ENCODE results near the gene F13B. TPM values are rescaled to one million over a fixed set of nuclear protein-coding genes. Genes with fewer than 3 reads are reported as not detected.
"Not testable (repeated sequence)": the region's sequence is repeated elsewhere in the genome, so short reads cannot be mapped to it uniquely, and the experiment has no call there.

The F13B gene
- total RNA-seq, 1 donor from 2014 or later: not detected

DNA sequence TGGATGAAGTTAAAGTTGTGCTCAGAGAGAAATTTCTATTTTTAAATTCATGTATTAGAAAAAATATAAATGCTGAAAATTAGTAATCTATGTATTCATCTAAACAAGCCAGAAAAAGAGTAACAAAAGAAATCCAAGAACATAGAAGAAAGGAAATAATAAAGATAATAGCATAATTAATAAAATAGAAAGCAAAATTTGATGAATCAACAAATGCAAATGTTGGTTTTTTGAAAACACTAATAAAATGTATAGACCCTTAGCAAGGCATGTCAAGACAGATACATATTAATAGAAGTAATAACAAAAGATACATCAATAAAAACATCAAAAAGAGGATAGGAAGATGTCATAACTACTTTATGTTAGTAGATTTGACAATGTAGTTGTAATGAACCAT, 18.0 kb downstream of the F13B start:
- intact Hi-C loops (cut with micrococcal nuclease): no loop called here

DNA sequence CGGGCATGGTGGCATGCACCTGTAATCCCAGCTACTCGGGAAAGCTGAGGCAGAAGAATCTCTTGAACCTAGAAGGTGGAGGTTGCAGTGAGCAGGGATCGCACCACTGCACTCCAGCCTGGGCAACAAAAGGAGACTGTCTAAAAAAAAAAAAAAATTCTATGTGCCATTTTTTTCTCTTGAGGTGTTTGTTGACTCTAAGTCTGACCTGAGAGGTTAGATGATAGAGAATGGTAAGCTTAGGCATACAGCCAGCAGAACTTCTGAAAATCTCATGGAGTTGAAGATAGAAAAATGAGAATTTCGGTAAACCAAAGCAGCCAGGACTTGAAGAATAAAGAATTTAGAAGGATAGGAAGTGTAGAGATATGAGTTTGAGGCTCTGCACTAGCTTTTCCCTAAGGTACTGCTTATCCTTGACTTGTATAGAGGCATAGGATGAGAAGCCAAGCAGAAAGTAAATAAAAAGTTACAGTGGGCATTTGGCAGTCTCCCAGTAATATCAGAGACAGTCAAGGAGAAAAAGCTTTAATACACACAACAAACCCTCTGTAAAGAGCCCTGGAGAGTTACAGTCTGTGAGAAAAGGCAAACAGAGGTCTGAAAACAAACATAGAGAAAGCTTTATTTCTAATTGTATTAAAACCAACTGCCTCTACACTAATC, 24.3 kb downstream of the F13B start:
- intact Hi-C loops (cut with micrococcal nuclease): no loop called here

DNA sequence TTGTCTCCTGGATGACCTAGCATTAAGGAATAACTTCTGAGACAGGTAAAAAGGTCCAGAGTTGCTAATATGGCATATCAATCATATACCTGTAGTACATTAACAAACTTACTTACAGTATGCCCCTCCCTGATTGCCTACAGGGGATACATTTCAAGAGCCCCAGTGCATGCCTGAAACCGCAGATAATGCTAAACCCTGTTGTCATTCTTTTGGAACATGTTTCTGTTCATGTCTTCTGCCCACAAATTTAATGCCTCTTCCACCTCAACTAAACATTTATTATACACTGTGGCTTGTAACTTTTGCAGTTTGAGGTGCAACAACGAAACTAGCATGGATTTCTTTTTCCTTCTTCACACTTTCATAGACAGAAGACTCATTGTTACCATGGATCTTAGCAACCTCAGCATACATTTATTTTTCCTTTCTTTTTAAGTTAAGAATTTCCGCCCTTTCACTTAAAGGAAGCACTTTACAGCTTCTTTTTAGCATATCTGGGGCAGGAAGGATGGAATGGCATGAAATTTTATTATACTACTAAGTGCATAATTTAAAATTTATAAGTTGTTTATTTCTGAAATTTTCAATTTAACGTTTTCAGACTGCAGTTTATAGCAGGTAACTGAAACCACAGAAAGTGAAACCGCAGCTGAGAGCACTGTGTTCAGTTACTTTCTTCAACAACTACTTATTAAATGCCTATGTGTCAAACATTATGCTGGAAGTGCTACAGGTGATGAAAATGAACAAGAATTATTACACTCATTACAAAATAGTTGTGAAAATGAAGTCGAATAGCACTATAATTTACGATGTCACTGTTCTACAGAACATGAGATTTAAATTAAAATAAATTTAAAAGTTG, 25.3 kb downstream of the F13B start:
- intact Hi-C loops (cut with micrococcal nuclease): no loop called here

DNA sequence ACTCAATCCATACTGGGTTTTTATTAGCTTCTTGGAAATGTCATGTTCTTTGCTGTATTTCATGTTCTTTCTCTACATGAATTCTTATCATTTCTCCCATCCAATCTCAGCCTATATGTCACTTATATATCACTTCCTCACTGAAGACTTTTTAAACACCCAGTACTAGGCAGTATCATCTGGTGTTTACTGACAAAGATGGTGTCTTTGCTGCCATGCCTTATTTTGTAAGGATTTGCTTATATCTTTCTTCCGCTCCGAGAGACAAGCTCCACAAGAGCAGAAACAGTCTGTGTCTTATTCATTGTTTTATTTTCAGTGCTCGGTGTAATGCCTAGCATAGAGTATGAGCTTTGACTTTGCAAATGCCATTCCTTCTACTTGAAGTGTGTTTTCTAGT, 30.2 kb downstream of the F13B start:
- intact Hi-C loops (cut with micrococcal nuclease): no loop called here

DNA sequence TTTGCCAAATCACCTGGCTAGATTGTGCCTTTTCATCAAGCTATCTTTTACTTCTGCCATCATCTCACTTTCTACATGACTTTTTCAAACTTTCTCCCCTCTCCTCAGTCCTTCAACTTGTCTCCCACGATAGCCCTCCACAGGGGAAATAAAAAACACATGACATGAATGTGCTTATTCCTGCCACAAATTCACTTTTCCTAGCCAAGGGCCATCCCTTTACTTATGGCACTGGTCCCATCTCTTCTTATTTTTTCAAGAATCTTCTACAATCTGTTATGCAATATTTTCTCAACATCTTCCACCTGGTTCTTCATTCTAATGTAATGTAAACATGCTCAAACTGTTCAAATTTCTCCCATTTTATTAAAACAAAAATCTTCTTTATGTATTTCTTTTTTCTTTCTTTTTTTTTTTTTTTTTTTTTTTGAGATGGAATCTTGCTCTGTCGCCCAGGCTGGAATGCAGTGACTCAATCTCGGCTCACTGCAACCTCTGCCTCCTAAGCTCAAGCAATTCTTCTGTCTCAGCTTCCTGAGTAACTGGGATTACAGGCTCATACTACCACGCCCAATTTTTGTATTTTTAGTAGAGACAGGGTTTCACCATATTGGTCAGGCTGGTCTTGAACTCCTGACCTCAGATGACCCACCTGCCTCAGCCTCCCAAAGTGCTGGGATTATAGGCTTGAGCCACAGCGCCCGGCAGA, 32.3 kb downstream of the F13B start:
- intact Hi-C loops (cut with micrococcal nuclease): not testable (repeated sequence)

DNA sequence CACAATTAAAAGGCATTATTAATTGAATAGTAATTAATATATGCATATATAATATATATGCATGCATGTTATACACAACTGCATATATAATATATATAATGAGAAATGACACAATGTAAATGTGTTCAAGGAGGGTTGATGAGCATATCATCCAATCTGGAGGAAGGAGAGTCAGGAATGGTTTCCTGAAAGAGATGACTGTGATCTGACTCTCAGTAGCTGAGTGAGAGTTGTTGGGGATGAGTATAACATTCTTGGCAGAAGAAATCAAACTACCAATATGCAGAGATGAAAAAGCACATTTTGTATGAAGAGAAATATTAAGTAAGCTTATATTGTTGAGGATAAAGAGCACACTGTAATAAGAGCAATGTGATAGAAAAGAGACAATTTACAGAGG, 37.3 kb downstream of the F13B start:
- intact Hi-C loops (cut with micrococcal nuclease): no loop called here

DNA sequence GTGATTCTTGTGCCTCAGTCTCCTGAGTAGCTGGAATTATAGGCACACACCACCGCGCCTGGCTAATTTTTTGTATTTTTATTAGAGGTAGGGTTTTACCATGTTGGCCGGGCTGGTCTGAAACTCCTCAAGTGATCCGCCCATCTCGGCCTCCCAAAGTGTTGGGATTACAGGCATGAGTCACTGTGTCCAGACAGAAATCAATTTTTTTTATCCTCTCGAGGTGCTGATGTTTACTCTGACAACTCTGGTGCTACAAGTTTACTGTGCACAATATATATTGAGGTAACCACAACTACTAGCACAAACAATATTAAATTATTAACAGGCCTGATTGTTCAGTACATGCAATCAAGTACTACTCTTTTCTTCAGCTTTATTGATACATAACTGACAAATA, 39.7 kb downstream of the F13B start:
- intact Hi-C loops (cut with micrococcal nuclease): no loop called here

DNA sequence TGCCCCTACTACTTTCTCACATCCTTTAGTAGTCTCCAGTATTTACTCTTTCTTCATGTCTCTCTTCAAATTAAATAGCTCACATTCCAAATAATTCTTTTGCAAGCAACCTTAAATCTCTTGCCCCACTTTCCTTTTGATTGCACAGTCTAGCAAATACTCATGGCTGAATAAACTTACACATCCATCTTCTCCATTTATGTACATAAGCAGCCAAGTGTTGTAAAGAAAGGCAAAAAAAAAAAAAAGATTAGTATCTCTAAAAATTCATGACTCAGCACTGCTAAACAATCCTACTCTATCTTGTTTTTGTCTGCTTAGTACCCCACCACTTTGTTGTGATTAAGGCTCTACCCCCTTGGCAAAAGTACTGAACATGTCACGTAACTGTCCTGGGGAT, 42.6 kb downstream of the F13B start:
- intact Hi-C loops (cut with micrococcal nuclease): no loop called here

DNA sequence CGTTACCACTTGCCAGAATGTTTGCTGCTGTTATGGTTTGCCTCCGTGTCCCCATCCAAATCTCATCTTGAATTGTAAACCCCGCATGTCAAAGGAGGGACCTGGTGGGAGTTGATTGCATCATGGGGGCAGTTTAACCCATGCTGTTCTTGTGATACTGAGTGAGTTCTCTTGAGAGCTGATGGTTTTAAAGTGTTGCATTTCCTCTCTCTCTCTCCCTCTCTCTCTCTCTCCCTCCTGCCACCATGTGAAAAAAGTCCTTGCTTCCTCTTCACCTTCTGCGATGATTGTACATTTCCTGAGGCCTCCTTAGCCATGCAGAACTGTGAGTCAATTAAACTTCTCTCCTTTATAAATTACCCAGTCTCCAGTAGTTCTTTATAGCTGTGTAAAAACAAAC, 45.3 kb downstream of the F13B start:
- intact Hi-C loops (cut with micrococcal nuclease): no loop called here

DNA sequence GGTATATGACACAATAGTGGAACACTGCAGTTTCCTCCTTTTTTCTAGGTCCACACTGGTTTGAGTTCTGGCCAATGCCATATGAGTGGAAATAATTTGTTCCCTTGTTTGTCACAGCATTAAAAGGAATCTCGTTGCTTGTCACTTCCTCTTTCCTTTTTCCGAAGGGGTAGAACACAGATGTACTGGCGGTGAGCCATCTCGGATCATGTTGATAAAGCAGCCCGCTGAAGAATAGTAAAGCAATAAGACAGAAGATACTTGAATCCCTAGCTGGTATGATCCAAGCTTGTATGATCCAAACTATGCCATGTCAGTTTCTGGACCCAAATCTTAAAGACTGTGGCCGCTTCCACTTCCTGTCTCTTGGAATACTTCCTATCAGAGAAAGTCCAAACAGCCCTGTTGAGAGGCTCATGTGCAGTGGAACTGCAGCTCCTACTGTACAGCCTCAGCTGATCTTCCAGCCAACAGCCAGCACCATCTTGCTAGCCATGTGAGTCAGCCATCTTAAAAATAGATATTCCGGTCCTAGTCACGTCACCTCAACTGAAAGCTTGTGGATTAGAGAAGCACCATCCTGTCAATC, 49.4 kb downstream of the F13B start:
- intact Hi-C loops (cut with micrococcal nuclease): no loop called here

DNA sequence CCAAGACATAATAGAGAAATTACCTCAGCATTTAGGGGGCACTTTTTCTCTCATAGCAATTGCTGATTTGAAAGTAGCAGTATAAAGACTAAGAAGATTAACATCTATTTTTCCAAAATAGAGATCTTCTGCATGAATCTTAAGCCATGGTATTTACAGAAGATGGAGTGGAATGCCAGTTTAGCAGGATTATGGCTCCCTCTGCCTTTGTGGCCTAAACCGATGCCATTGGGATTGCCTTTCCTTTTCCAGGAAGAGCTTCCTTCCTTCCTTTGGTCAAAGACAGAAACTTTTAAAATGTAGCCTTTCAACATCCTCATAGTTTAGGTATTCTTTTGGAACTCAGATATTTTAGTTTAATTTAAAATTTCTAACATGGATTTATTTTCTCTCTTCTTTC, 50.3 kb downstream of the F13B start:
- intact Hi-C loops (cut with micrococcal nuclease): no loop called here

DNA sequence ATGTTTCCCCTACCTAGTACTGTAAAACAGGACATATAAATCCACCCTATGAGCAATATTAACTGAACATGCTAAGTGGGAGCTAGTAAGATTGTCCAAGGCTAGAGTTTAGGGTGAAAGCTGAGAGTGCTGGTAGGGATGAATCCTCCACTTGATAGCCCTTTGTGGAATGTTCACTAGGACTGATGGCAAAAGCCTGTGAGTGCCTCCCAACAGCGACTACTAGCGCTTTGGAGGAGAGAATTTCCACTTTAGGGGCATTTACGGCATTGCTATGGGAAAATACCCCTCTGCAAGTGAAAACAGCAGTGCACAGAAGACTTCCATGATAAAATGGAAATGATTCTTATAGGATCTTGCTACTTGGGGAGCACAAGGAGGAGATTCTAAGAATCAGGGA, 53.8 kb downstream of the F13B start:
- intact Hi-C loops (cut with micrococcal nuclease): no loop called here

DNA sequence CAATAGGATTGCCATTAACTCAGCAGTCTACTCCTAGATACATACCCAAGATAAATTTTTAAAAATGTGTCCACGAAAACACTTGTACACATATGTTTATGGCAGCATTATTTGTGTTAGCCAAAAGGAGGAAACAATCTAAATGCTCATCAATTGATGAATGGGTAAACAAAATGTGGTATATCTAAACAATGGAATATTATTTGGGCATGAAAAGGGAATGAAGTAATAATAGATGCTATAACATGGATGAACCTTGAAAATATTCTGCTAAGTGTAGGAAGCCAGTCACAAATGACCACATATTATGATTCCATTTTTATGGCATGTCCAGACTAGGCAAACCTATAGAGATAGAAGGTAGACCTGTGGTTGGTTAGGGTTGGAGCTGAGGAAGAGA, 55.4 kb downstream of the F13B start:
- intact Hi-C loops (cut with micrococcal nuclease): no loop called here

DNA sequence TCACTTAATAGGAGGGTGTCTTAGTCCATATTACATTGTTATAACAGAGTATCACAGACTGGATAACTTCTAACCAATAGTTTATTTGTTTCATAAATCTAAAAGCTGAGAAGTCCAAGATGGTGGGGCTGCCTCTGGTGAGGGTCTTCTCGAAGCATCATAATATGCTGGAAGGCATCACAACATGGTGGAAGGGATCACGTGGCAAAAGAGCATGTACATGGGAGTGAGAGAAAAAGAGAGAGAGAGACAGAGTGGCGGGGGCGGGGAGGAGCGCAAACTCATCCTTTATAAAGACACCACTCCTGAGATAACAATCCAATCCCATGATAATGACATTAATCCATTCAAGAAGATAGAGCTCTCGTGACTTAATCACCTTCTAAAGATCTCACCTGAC, 58.2 kb downstream of the F13B start:
- intact Hi-C loops (cut with micrococcal nuclease): no loop called here

DNA sequence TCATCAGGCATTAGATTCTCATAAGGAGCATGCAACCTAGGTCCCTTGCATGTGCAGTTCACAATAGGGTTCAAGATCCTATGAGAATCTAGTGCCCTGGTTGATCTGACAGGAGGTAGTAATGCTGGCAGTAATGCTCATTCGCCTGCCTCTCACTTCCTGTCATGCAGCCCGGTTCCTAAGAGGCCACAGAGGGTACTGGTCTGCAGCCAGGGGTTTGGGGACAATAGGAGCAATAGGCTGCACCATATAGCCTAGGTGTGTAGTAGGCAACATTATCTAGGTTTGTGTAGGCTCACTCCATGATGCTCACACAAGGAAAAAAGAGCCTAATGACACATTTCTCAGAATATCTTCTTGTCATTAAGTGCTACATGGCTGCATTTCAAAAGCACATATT, 63.9 kb downstream of the F13B start:
- intact Hi-C loops (cut with micrococcal nuclease): no loop called here

DNA sequence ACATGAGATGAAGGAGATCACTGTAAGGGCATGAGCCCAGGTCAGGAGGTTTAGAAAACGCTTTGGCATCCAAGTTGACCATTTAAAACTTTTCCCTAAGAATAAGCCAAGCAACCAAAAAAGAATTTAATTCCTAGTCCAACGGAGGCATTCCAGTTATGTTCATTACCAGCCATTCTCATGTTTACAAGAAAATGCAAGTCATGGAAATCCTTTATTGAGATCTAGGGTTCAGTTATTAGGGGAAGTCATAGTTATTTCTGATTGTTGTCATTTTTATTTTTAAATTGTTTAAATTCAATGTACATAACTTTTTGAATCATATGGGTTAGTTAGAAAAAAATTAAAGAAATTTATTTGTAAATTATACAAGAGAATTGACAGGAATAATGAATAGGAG, 65.2 kb downstream of the F13B start:
- intact Hi-C loops (cut with micrococcal nuclease): no loop called here

DNA sequence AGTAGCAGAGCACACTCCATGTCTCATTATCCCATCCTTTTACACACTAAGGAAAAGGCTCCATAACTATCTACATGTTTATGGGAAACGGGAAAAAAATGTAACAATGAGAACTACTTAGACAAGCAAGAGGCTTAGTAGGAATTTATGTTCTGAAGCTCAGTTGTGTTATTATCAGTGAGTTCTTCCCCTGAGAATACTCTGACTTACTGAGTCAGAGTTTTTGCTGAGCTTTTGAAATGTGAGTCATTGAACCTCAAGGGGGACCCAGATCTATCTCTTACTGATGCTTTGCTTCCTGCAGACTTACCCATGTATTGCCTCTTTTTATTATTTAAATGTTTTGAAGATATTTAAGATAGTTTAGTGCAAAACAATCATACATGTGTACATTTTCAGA, 69.6 kb downstream of the F13B start:
- intact Hi-C loops (cut with micrococcal nuclease): loop anchor here (5.0 kb wide), 1 partner anchor 535 kb away; no protein-coding TSS in a partner anchor

DNA sequence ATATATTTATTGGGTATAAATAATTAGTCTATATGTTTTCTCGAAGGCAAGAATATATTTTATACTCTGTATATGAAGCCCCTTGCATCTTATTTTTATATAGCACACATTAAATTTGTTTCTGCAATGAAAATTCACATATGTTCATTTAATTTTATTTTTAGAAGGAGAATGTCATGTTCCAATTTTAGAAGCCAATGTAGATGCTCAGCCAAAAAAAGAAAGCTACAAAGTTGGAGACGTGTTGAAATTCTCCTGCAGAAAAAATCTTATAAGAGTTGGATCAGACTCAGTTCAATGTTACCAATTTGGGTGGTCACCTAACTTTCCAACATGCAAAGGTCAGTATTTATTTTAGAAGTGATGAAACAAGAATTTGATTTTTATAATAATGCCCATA, 73.1 kb downstream of the F13B start:
- intact Hi-C loops (cut with micrococcal nuclease): no loop called here

DNA sequence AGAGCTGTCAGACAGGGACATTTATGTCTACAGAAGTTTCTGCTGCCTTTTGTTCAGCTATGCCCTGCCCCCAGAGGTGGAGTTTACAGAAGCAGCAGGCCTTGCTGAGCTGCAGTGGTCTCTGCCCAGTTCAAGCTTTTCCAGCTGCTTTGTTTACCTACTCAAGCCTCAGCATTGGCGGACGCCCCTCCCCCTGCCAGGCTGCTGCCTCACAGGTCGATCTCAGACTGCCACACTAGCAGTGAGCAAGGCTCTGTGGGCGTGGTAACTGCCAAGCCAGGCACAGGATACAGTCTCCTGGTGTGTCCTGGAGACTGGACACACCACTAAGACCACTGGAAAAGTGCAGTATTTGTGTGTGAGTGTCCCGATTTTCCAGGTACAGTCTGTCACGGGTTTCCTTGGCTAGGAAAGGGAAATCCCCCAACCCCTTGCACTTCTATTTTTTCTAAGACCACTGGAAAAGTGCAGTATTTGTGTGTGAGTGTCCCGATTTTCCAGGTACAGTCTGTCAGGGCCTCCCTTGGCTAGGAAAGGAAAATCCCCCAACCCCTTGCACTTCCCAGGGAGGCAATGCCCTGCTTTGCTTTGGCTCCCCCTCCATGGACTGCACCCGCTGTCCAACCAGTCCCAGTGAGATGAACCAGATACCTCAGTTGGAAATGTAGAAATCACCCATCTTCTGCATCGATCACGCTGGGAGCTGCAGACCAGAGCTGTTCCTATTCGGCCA, 75.0 kb downstream of the F13B start:
- intact Hi-C loops (cut with micrococcal nuclease): not testable (repeated sequence)
